Neural cell (in vitro differentiated cells): ENCODE results near the gene C2CD3. TPM values are rescaled to one million over a fixed set of nuclear protein-coding genes. Genes with fewer than 3 reads are reported as not detected.

Experiments
- H2AFZ ChIP-seq: fragments of 200-600, 300-800 bp; sonication (generic), shearing (Covaris generic); 2 replicates; pipeline ENCODE4 v1.6.0; 2014; ENCODE audit warnings: low read depth, mild to moderate bottlenecking, antibody characterized with exemption, low read length, moderate library complexity
- H3F3A ChIP-seq: fragments of 200-600 bp; shearing (Covaris generic); 2 replicates; pipeline ENCODE4 v1.6.1; 2016; ENCODE audit warnings: mild to moderate bottlenecking, moderate library complexity, mixed read lengths, antibody characterized with exemption, low read length; ENCODE audit not compliant: insufficient read depth, poor library complexity, severe bottlenecking
- H3K27ac ChIP-seq: fragments of 200-600, 300-800 bp; sonication (generic), shearing (Covaris generic); 2 replicates; pipeline ENCODE4 v1.5.1; 2014; ENCODE audit warnings: mild to moderate bottlenecking, low read length, moderate library complexity
- H3K27me3 ChIP-seq: fragments of 300-800, 200-600 bp; sonication (generic), shearing (Covaris generic); 2 replicates; pipeline ENCODE4 v1.6.0; 2014; ENCODE audit warnings: mild to moderate bottlenecking, low read depth, low read length, moderate library complexity; ENCODE audit not compliant: insufficient read depth
- H3K36me3 ChIP-seq: fragments of 300-800, 200-600 bp; sonication (generic), shearing (Covaris generic); 2 replicates; pipeline ENCODE4 v1.5.1; 2014; ENCODE audit warnings: mild to moderate bottlenecking, antibody characterized with exemption, low read length, moderate library complexity; ENCODE audit not compliant: insufficient read depth
- H3K4me2 ChIP-seq: fragments of 300-800, 200-600 bp; sonication (generic), shearing (Covaris generic); 2 replicates; pipeline ENCODE4 v1.6.0; 2014; ENCODE audit warnings: mild to moderate bottlenecking, low read length
- H3K4me3 ChIP-seq: fragments of 300-800, 200-600 bp; sonication (generic), shearing (Covaris generic); 2 replicates; pipeline ENCODE4 v1.5.1; 2014; ENCODE audit warnings: mild to moderate bottlenecking, low read length, moderate library complexity
- H3K79me2 ChIP-seq: fragments of 200-600 bp; shearing (Covaris generic); replicated peaks from 2 replicates; pipeline ENCODE4 v1.6.0; 2014; ENCODE audit warnings: mild to moderate bottlenecking, low read length, moderate library complexity; ENCODE audit not compliant: insufficient read depth
- H3K9ac ChIP-seq: fragments of 300-800, 200-600 bp; sonication (generic), shearing (Covaris generic); 2 replicates; pipeline ENCODE4 v1.6.1; 2016; ENCODE audit warnings: mild to moderate bottlenecking, low read length, mixed read lengths
- H3K9me2 ChIP-seq: fragments of 200-600 bp; shearing (Covaris generic); 2 replicates; pipeline ENCODE4 v1.6.1; 2016; ENCODE audit warnings: mild to moderate bottlenecking, low read length, mixed read lengths; ENCODE audit not compliant: insufficient read depth
- H3K9me3 ChIP-seq: fragments of 200-600, 300-800 bp; sonication (generic), shearing (Covaris generic); 2 replicates; pipeline ENCODE4 v1.6.1; 2016; ENCODE audit warnings: mild to moderate bottlenecking, mixed run types, low read length, moderate library complexity, mixed read lengths
- H4K20me1 ChIP-seq: fragments of 200-600 bp; shearing (Covaris generic); 2 replicates; pipeline ENCODE4 v1.6.1; 2016; ENCODE audit warnings: mild to moderate bottlenecking, mixed run types; ENCODE audit not compliant: insufficient read depth
- EP300 ChIP-seq: fragments of 450-650 bp; conservative IDR thresholded peaks from 2 replicates; pipeline ENCODE4 v1.6.1; 2014; ENCODE audit warnings: antibody characterized with exemption, mild to moderate bottlenecking, moderate library complexity; ENCODE audit not compliant: poor library complexity, severe bottlenecking
- EZH2 ChIP-seq: fragments of 200-600, 300-800 bp; shearing (Covaris generic), sonication (generic); IDR thresholded peaks from 2 replicates; pipeline ENCODE4 v1.6.1; 2014; ENCODE audit warnings: antibody characterized with exemption, low read length, borderline replicate concordance, mild to moderate bottlenecking; ENCODE audit not compliant: insufficient read depth, poor library complexity, severe bottlenecking
- MXI1 ChIP-seq: fragments of 450-650 bp; conservative IDR thresholded peaks from 2 replicates; pipeline ENCODE4 v1.6.1; 2014; ENCODE audit warnings: antibody characterized with exemption, mild to moderate bottlenecking; ENCODE audit not compliant: poor library complexity, severe bottlenecking
- POLR2AphosphoS5 ChIP-seq: IDR thresholded peaks from 2 replicates; pipeline ENCODE4 v1.6.1; 2012
- RAD21 ChIP-seq: fragments of 450-650 bp; conservative IDR thresholded peaks from 2 replicates; pipeline ENCODE4 v1.6.1; 2014; ENCODE audit warnings: antibody characterized with exemption, mild to moderate bottlenecking, moderate library complexity
- SMC3 ChIP-seq: fragments of 450-650 bp; conservative IDR thresholded peaks from 2 replicates; pipeline ENCODE4 v1.6.1; 2014; ENCODE audit warnings: antibody characterized with exemption, mild to moderate bottlenecking, moderate library complexity; ENCODE audit not compliant: poor library complexity
- TAF1 ChIP-seq: IDR thresholded peaks from 2 replicates; pipeline ENCODE4 v1.6.1; 2012; ENCODE audit warnings: low read depth
- polyA plus RNA-seq: library from polyadenylated mRNA; depleted of rRNA; stranded (reverse); fragments of >200 nt; gene quantifications from 2 replicates; pipeline ENCODE4 v1.2.3, GENCODE V29; 2014
- TF ChIP-seq, protein P1 (sequence below): IDR thresholded peaks from 2 replicates; pipeline ENCODE4 v1.6.1; 2012; ENCODE audit warnings: borderline replicate concordance
- TF ChIP-seq, protein P2 (sequence below): fragments of 450-650 bp; IDR thresholded peaks from 2 replicates; pipeline ENCODE4 v1.5.1; 2014; ENCODE audit warnings: antibody characterized with exemption, mild to moderate bottlenecking, moderate library complexity; ENCODE audit not compliant: poor library complexity, severe bottlenecking

Gene C2CD3
- polyA plus RNA-seq, 1 donor from 2014 or later: 13.2 TPM

DNA sequence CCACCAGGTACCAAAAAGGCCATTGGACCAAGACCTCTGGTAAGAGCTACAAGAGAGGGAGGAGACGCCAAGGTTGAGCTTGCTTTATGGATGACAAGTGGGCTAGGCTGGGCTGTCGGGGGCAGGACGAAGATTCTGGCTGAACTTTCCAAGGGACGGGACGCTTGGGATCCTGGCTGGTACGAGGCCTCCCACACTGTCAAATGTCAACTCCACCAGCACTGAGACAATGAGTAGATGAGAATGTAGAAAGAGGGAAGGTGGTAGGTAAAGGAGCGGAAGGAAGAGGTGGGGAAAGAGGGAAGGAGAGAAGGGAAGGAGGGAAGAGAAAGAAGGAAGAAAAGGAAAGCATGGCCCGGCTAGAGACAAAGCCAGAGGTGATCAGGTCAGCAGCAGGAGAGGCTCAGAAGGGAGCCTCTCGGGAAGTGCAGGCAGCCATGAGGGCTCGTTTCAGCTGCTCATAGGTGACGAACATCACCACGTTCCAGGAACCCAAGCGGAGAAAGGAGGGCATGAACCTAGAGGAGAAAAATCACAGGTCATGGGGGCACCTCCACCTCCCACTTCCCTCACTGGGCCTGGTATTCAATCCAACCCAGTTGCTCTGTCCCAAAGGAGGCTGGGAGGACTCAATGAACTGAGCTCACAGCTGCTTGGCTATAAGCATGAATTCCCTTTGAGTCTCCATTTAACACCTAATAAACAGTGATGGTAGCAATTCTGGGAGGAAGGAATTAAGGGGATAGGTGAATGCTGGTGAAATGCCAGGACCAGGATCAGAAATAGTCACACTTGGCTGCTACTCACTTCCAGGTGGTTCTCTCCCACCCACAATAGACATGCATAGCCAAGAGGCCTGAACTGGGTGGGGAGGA, 196.0 kb downstream of the C2CD3 start:
- Histone ChIP-seq H2AFZ (no peak overlapping the region), H3K9me2 (no peaks in the 10 kb centered on the region), H3K27me3 (no peaks in the 10 kb centered on the region), H4K20me1 (no peaks in the 10 kb centered on the region), H3K4me2 (no peak overlapping the region), H3K79me2 (no peaks in the 10 kb centered on the region), H3K9ac (no peak overlapping the region), H3F3A (no peaks in the 10 kb centered on the region), H3K27ac (no peak overlapping the region), H3K9me3 (no peaks in the 10 kb centered on the region), H3K4me3 (no peak overlapping the region), H3K36me3 (no peaks in the 10 kb centered on the region)
- TF ChIP-seq TAF1: no peak
- TF ChIP-seq, protein P1, sequence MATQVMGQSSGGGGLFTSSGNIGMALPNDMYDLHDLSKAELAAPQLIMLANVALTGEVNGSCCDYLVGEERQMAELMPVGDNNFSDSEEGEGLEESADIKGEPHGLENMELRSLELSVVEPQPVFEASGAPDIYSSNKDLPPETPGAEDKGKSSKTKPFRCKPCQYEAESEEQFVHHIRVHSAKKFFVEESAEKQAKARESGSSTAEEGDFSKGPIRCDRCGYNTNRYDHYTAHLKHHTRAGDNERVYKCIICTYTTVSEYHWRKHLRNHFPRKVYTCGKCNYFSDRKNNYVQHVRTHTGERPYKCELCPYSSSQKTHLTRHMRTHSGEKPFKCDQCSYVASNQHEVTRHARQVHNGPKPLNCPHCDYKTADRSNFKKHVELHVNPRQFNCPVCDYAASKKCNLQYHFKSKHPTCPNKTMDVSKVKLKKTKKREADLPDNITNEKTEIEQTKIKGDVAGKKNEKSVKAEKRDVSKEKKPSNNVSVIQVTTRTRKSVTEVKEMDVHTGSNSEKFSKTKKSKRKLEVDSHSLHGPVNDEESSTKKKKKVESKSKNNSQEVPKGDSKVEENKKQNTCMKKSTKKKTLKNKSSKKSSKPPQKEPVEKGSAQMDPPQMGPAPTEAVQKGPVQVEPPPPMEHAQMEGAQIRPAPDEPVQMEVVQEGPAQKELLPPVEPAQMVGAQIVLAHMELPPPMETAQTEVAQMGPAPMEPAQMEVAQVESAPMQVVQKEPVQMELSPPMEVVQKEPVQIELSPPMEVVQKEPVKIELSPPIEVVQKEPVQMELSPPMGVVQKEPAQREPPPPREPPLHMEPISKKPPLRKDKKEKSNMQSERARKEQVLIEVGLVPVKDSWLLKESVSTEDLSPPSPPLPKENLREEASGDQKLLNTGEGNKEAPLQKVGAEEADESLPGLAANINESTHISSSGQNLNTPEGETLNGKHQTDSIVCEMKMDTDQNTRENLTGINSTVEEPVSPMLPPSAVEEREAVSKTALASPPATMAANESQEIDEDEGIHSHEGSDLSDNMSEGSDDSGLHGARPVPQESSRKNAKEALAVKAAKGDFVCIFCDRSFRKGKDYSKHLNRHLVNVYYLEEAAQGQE: no peak
- no peak for TF ChIP-seq RAD21
- no peak for TF ChIP-seq EP300
- TF ChIP-seq, protein P2, sequence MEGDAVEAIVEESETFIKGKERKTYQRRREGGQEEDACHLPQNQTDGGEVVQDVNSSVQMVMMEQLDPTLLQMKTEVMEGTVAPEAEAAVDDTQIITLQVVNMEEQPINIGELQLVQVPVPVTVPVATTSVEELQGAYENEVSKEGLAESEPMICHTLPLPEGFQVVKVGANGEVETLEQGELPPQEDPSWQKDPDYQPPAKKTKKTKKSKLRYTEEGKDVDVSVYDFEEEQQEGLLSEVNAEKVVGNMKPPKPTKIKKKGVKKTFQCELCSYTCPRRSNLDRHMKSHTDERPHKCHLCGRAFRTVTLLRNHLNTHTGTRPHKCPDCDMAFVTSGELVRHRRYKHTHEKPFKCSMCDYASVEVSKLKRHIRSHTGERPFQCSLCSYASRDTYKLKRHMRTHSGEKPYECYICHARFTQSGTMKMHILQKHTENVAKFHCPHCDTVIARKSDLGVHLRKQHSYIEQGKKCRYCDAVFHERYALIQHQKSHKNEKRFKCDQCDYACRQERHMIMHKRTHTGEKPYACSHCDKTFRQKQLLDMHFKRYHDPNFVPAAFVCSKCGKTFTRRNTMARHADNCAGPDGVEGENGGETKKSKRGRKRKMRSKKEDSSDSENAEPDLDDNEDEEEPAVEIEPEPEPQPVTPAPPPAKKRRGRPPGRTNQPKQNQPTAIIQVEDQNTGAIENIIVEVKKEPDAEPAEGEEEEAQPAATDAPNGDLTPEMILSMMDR: no peak
- no peak for TF ChIP-seq EZH2
- no peak for TF ChIP-seq MXI1
- TF ChIP-seq POLR2AphosphoS5: no peak
- no peak for TF ChIP-seq SMC3

DNA sequence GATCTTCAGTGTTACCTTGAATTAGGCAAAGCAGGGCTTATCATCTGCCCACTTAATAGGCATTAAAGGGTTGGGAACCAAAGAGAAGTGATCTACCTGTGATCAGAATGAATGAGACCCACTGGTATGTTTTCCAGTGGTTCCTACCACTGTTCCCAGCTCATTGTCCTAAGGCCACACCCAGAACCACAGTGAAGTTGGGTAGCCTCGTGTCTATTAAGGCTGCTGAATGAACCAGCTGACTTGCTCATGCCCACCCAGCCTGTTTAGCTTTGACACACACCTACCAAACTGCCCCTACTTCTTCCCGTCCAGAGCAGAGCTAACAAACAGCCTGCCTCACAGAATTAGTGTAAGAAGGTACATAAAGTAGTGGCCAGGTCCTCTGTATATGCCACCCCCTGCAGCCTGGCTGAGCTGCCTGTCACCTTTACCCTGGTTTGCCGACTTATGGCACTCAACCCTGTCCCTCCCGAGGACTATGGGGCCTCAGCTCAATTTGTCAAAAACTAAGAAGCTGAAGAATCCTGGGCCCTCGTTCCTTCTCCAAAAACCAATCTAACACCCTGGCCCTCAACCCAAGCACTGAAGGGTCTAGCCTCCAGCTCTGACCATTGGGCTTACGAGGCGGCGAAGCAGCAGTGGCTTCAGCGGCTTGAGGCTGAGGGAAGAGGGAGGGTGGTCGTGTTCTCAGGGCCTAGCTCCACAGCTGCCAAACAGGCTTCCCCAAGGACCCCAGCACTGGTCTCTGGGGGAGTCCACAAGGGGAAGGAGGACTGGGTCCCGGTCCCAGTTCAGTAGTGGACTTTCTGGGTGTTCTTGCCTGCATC, 198.0 kb downstream of the C2CD3 start:
- Histone ChIP-seq H3K4me3 (no peak overlapping the region), H3F3A (no peaks in the 10 kb centered on the region), H2AFZ (no peak overlapping the region), H3K36me3 (no peaks in the 10 kb centered on the region), H3K27me3 (no peaks in the 10 kb centered on the region), H4K20me1 (no peaks in the 10 kb centered on the region), H3K9ac (no peak overlapping the region), H3K9me2 (no peaks in the 10 kb centered on the region), H3K4me2 (no peak overlapping the region), H3K9me3 (no peaks in the 10 kb centered on the region), H3K79me2 (no peaks in the 10 kb centered on the region), H3K27ac (no peak overlapping the region)
- TF ChIP-seq EZH2 (no peak), SMC3 (no peak), EP300 (no peak), POLR2AphosphoS5 (no peak), TAF1 (no peak), RAD21 (no peak), MXI1 (no peak)
- TF ChIP-seq, protein P2: no peak
- TF ChIP-seq, protein P1: no peak
